GM23248 (cell line): ENCODE results near the gene ASCL2. TPM values are rescaled to one million over a fixed set of nuclear protein-coding genes. Genes with fewer than 3 reads are reported as not detected.

Experiments
- DNase-seq: peaks from one replicate; pipeline ENCODE4 v3.0.0-alpha.2; 2015
- H2AFZ ChIP-seq: fragments of 200-600 bp; sonication (generic); 2 replicates; pipeline ENCODE4 v1.6.1; 2016; ENCODE audit warnings: antibody characterized with exemption
- H3F3A ChIP-seq: fragments of 200-600 bp; sonication (generic); 2 replicates; pipeline ENCODE4 v1.6.1; 2016; ENCODE audit warnings: mild to moderate bottlenecking, antibody characterized with exemption, mixed run types; ENCODE audit not compliant: insufficient read depth
- H3K27ac ChIP-seq: fragments of 200-600 bp; sonication (generic); 2 replicates; pipeline ENCODE4 v1.5.1; 2016; ENCODE audit warnings: mild to moderate bottlenecking
- H3K27me3 ChIP-seq: fragments of 200-600 bp; sonication (generic); replicated peaks from 2 replicates; pipeline ENCODE4 v1.6.1; 2016; ENCODE audit warnings: mild to moderate bottlenecking; ENCODE audit not compliant: insufficient read depth
- H3K36me3 ChIP-seq: fragments of 200-600 bp; sonication (generic); 2 replicates; pipeline ENCODE4 v1.6.1; 2016; ENCODE audit warnings: low read depth, mild to moderate bottlenecking
- H3K4me1 ChIP-seq: fragments of 200-600 bp; sonication (generic); 2 replicates; pipeline ENCODE4 v1.6.1; 2016; ENCODE audit warnings: mild to moderate bottlenecking; ENCODE audit not compliant: insufficient read depth
- H3K4me2 ChIP-seq: fragments of 200-600 bp; sonication (generic); one replicate; pipeline ENCODE4 v1.6.1; 2016; ENCODE audit warnings: mild to moderate bottlenecking; ENCODE audit not compliant: unreplicated experiment
- H3K4me3 ChIP-seq: fragments of 200-600 bp; sonication (generic); 2 replicates; pipeline ENCODE4 v1.5.1; 2016; ENCODE audit warnings: mild to moderate bottlenecking
- H3K79me2 ChIP-seq: fragments of 200-600 bp; sonication (generic); 2 replicates; pipeline ENCODE4 v1.6.1; 2016; ENCODE audit warnings: mild to moderate bottlenecking; ENCODE audit not compliant: insufficient read depth
- H3K9ac ChIP-seq: fragments of 200-600 bp; sonication (generic); 2 replicates; pipeline ENCODE4 v1.6.1; 2016; ENCODE audit warnings: mild to moderate bottlenecking
- H3K9me2 ChIP-seq: fragments of 200-600 bp; sonication (generic); 2 replicates; pipeline ENCODE4 v1.6.1; 2016; ENCODE audit warnings: mixed run types, mild to moderate bottlenecking, moderate library complexity; ENCODE audit not compliant: insufficient read depth
- H3K9me3 ChIP-seq: fragments of 200-600 bp; sonication (generic); one replicate; pipeline ENCODE4 v1.6.1; 2017; ENCODE audit warnings: low read depth
- H4K20me1 ChIP-seq: fragments of 200-600 bp; sonication (generic); 2 replicates; pipeline ENCODE4 v1.6.0; 2016; ENCODE audit not compliant: insufficient read depth
- EZH2 ChIP-seq: fragments of 200-600 bp; sonication (generic); IDR thresholded peaks from 2 replicates; pipeline ENCODE4 v1.6.1; 2018; ENCODE audit warnings: antibody characterized with exemption, mild to moderate bottlenecking; ENCODE audit not compliant: insufficient read depth, poor library complexity, severe bottlenecking
- EZH2phosphoT487 ChIP-seq: fragments of 200-600 bp; sonication (generic); IDR thresholded peaks from 2 replicates; pipeline ENCODE4 v1.6.1; 2018; ENCODE audit warnings: antibody characterized with exemption, moderate library complexity, mild to moderate bottlenecking, low read depth; ENCODE audit not compliant: insufficient read depth
- WGBS, 2 experiments: methylation state at CpG; one replicate each; pipeline ENCODE4 v1.1.6; 2015 to 2017; ENCODE audit warnings: low lambda C conversion rate in 2 of 2, low coverage in 1 of 2; ENCODE audit errors: missing lambda C conversion rate in 2 of 2; 5-methylcytosine and 5-hydroxymethylcytosine counted together
- in situ Hi-C: fragments of 300-500 bp; cut with MboI; formaldehyde crosslinking; loops from 2 replicates; pipeline ENCODE4 v1.15.0; 2020
- polyA plus RNA-seq: library from polyadenylated mRNA; unstranded; fragments of >200 nt; fragmentation: Nextera tagmentation; extraction: Ambion mirVana; gene quantifications from 2 replicates; pipeline ENCODE4 v1.2.1, GENCODE V29; 2016
- total RNA-seq: library from RNA; depleted of rRNA; stranded (reverse); fragments of >200 nt; shearing (Covaris generic); gene quantifications from 2 replicates; pipeline ENCODE4 v1.2.3, GENCODE V29; 2014

Gene ASCL2
- total and polyA plus RNA-seq, 2 experiments from 2014 or later, result not detected

DNA sequence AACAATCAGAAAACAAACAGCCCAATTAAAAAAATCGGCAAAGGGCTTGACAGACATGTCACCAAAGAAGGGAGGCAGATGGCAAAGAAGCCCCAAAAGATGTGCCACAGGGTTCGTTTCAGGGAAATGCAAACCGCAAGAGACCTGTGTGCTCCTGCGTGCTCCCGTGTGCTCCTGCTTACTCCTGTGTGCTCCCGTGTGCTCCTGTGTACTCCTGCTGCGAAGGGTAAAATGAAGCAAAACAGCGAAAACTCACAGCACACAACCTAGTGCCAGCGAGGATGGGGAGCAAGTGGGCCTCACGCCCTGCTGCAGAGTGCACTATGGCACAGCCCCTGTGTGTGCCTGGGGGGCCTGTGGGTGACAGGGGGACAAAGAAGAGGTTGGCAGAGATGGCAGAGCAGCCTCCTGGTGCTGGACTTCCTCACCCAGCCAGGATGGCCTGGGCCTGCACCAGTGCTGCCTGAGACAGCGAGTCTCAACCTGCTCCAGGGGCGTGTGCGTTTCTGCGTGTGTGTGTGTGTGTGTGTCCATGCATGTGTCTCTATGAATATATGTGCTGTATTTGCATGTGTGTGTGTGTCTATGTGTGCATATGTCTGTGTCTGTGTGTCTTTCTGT lies 14.0 kb downstream of the ASCL2 start:
- Histone ChIP-seq H3F3A (no peaks in the 10 kb centered on the region), H3K36me3 (no peaks in the 10 kb centered on the region), H3K9ac (no peak overlapping the region), H3K9me3 (no peaks in the 10 kb centered on the region), H3K9me2 (no peaks in the 10 kb centered on the region), H3K27me3 (peaks cover 28% of the 10 kb centered on the region), H3K79me2 (no peaks in the 10 kb centered on the region), H3K4me1 (no peaks in the 10 kb centered on the region), H2AFZ (no peak overlapping the region), H3K27ac (no peak overlapping the region), H3K4me3 (no peak overlapping the region), H3K4me2 (no peak overlapping the region), H4K20me1 (no peaks in the 10 kb centered on the region)
- TF ChIP-seq EZH2phosphoT487 (no peak), EZH2 (no peak)
- DNase-seq, result no peak
- in situ Hi-C loops, result no loop called here
- 64 to 67% methylated on average over 14 of the region's 14 CpGs for WGBS, 2 experiments

DNA sequence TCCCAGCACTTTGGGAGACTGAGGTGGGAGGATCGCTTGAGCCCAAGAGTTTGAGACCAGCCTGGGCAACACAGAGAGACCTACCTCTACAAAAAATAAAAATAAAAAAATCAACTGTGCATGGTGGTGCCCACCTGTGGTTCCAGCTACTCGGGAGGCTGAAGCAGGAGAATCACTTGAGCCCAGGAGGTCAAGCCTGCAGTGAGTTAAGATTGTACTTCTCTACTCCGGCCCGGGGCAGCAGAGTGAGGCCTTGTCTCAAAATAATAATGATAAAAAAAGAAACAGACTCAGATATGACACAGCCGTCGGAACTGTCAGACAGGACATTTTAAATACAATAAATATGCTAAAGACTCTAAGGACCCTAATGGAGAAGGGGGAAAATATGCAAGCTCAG lies 18.4 kb downstream of the ASCL2 start:
- Histone ChIP-seq H3K36me3 (no peaks in the 10 kb centered on the region), H3K9me3 (no peaks in the 10 kb centered on the region), H3K4me3 (no peak overlapping the region), H4K20me1 (no peaks in the 10 kb centered on the region), H3K4me2 (no peak overlapping the region), H3K9me2 (no peaks in the 10 kb centered on the region), H3K4me1 (no peaks in the 10 kb centered on the region), H3K27me3 (peaks cover 33% of the 10 kb centered on the region), H3K79me2 (no peaks in the 10 kb centered on the region), H3K27ac (no peak overlapping the region), H3F3A (no peaks in the 10 kb centered on the region), H2AFZ (no peak overlapping the region), H3K9ac (no peak overlapping the region)
- in situ Hi-C loops, result no loop called here
- no peak for DNase-seq
- TF ChIP-seq EZH2phosphoT487 (no peak), EZH2 (no peak)
- WGBS, 2 experiments, result 67 to 69% methylated on average over 6 of the region's 6 CpGs

DNA sequence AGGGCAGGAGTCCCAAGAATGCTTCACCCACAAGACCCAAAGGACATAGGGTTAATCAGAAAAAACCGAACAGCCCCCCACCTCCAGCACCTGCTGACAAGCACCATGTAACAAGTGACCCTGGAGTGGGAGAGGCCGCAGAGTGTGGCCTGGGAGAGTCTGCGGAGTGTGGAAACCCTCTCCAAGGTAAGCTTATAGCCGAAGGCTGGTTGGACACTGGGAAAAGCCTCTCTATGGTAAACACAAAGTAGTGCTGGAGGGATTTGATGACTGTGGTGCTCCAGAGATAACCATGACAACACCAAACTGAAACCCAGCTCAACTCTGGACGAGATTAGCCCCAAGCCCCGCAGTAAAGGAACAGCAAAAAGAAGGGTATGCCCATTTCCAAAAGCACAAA lies 19.2 kb downstream of the ASCL2 start:
- H4K20me1 ChIP-seq, result no peaks in the 10 kb centered on the region
- H3K4me2 ChIP-seq, result no peak overlapping the region
- no peak overlapping the region for H3K4me3 ChIP-seq
- H3K79me2 ChIP-seq, result no peaks in the 10 kb centered on the region
- H3K36me3 ChIP-seq, result no peaks in the 10 kb centered on the region
- no peaks in the 10 kb centered on the region for H3K4me1 ChIP-seq
- H3F3A ChIP-seq, result no peaks in the 10 kb centered on the region
- DNase-seq, result no peak
- H2AFZ ChIP-seq, result no peak overlapping the region
- H3K9me2 ChIP-seq, result no peaks in the 10 kb centered on the region
- WGBS, 2 experiments, result 60 to 61% methylated on average over 6 of the region's 6 CpGs
- in situ Hi-C loops, result no loop called here
- H3K27me3 ChIP-seq, result peaks cover 33% of the 10 kb centered on the region
- no peak overlapping the region for H3K27ac ChIP-seq
- H3K9me3 ChIP-seq, result no peaks in the 10 kb centered on the region
- H3K9ac ChIP-seq, result no peak overlapping the region
- TF ChIP-seq EZH2phosphoT487, result no peak
- no peak for TF ChIP-seq EZH2

- H3K9me2 ChIP-seq, result no peaks in the 10 kb centered on the region
- no peaks in the 10 kb centered on the region for H3K9me3 ChIP-seq
- TF ChIP-seq EZH2 (no peak), EZH2phosphoT487 (no peak)
- no peak overlapping the region for H3K4me3 ChIP-seq
- DNase-seq, result no peak
- WGBS, 2 experiments, result 50 to 59% methylated on average over 8 of the region's 8 CpGs
- in situ Hi-C loops, result no loop called here
- no peak overlapping the region for H3K27ac ChIP-seq
- H3K79me2 ChIP-seq, result no peaks in the 10 kb centered on the region
- no peak overlapping the region for H3K9ac ChIP-seq
- H3K27me3 ChIP-seq, result peaks cover 36% of the 10 kb centered on the region
- no peaks in the 10 kb centered on the region for H3K36me3 ChIP-seq
- H3K4me2 ChIP-seq, result no peak overlapping the region
- no peak overlapping the region for H2AFZ ChIP-seq
- H3F3A ChIP-seq, result no peaks in the 10 kb centered on the region
- H3K4me1 ChIP-seq, result no peaks in the 10 kb centered on the region
- no peaks in the 10 kb centered on the region for H4K20me1 ChIP-seq
Measured at GRCh38 chr11:2250485-2250884, 19.9 kb downstream of the ASCL2 start.

DNA sequence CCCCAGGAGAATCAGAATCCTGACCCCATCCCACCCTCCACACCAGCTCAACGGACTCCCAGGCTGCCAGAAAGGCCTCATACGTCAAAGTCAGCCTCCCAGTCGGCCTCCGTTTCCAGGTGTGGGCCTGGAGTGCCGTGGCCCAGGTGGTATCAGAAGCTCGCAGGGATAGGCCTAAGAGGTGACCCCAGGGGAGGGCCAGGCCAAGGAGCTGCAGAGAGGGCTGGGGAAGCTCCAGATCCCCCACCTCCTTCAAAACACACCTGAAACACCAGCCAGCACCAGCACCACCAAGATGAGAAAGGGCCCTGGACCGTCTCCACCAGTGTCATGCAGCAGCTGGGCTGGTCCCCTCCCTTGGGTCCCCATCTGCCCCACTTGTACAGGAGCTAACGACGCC lies 20.3 kb downstream of the ASCL2 start:
- Histone ChIP-seq H3K9ac (no peak overlapping the region), H3K27me3 (peaks cover 39% of the 10 kb centered on the region), H4K20me1 (no peaks in the 10 kb centered on the region), H2AFZ (no peak overlapping the region), H3K4me1 (no peaks in the 10 kb centered on the region), H3K9me2 (no peaks in the 10 kb centered on the region), H3K79me2 (no peaks in the 10 kb centered on the region), H3F3A (no peaks in the 10 kb centered on the region), H3K4me2 (no peak overlapping the region), H3K9me3 (no peaks in the 10 kb centered on the region), H3K4me3 (no peak overlapping the region), H3K36me3 (no peaks in the 10 kb centered on the region), H3K27ac (no peak overlapping the region)
- 25 to 40% methylated on average over 9 of the region's 9 CpGs for WGBS, 2 experiments
- in situ Hi-C loops, result no loop called here
- TF ChIP-seq EZH2 (no peak), EZH2phosphoT487 (no peak)
- no peak for DNase-seq
